Measurements from ENCODE around the gene SFXN1.

GRCh38 chr5:175541264-175541663 lies 62.9 kb downstream of the SFXN1 start:
- TF ChIP-seq CTCF (IDR thresholded peaks at IDR 0.05) (no peak), REST (IDR thresholded peaks at IDR 0.05; ENCODE audit: insufficient read depth in 1 of 2, low read depth in 2 of 2, low read length in 1 of 2) (no peak)
